Measurements from ENCODE around the gene SLC49A3. TPM values are rescaled to one million over a fixed set of nuclear protein-coding genes. Genes with fewer than 3 reads are reported as not detected.
"Not testable (repeated sequence)": the region's sequence is repeated elsewhere in the genome, so short reads cannot be mapped to it uniquely, and the experiment has no call there.

SLC49A3 gene
- total RNA-seq, 2 experiments from 2014 or later = 0.40 TPM; not detected in 1

DNA sequence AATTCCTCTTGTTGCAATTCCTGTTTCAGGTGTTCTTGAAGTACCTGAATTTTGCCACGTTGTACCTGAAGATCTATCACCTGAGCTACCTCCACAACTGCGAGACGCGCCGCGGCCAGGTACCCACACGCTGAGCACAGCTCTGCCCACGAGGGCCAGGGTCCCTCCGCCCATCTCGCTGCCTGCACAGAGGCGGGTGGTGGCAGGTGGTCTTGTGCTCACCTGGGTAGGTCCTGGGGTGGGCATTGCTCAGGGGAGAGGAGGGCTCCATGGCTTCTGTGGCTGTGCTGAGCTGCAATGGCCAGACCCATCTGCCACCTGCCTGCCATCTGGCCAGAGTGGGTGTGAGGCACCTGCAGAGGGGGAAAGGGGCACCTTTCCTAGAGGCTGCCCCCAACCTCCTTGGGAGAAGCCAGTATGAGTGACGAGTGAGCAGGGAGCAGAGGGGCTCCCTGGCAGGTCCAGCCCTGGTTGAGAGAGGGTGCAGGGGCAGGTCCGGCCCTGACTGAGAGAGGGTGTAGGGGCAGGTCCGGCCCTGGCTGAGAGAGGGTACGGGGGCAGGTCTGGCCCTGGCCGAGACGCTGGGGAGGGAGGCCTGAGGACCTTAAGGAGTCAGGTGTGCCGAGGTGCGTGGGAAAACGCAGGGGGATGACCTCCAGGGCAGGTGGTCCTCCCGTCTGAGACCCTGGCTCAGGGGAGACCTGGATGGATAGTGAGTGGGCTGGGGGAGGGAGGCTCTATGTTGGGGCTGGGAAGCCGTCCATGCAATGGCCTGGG lies 52.9 kb downstream of the SLC49A3 start:
- ChIA-PET CTCF (no interaction called here), POLR2A (no interaction called here)
- Mint-ChIP-seq H3K36me3 (ENCODE audit: low read depth) (peaks cover 8% of the 10 kb centered on the region), H3K27me3 (no peaks in the 10 kb centered on the region), H3K27ac (no peak overlapping the region), H3K4me1 (no peaks in the 10 kb centered on the region), H3K4me3 (no peak overlapping the region), H3K9me3 (peaks cover 27% of the 10 kb centered on the region)
- no peak for DNase-seq

DNA sequence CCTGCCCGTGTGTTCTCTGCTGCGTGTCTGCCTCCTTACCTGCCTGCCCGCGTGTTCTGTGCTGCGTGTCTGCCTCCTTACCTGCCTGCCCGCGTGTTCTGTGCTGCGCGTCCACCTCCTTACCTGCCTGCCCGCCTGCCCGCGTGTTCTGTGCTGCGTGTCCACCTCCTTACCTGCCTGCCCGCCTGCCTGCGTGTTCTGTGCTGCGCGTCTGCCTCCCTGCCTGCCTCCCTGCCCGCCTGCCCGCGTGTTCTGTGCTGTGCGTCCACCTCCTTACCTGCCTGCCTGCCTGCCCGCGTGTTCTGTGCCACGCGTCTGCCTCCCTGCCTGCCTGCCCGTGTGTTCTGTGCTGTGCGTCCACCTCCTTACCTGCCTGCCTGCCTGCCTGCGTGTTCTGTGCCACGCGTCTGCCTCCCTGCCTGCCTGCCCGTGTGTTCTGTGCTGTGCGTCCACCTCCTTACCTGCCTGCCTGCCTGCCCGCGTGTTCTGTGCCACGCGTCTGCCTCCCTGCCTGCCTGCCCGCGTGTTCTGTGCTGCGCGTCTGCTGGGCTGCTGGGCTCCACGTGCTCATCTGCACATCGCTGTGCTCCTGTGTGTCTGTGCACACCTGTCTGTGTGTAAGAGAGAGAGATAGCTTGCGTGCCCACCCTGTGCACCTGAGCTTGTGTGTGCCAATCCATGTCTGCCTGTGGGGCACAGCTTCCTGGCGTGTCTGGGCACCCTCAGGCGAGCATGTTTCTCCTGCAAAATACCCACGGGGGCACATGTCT lies 53.7 kb downstream of the SLC49A3 start:
- H3K4me1 Mint-ChIP-seq; H3K36me3 Mint-ChIP-seq (ENCODE audit: low read depth); CTCF ChIA-PET; POLR2A ChIA-PET; H3K4me3 Mint-ChIP-seq; H3K27me3 Mint-ChIP-seq; DNase-seq; H3K27ac Mint-ChIP-seq: not testable (repeated sequence)
- peaks cover 28% of the 10 kb centered on the region for H3K9me3 Mint-ChIP-seq

DNA sequence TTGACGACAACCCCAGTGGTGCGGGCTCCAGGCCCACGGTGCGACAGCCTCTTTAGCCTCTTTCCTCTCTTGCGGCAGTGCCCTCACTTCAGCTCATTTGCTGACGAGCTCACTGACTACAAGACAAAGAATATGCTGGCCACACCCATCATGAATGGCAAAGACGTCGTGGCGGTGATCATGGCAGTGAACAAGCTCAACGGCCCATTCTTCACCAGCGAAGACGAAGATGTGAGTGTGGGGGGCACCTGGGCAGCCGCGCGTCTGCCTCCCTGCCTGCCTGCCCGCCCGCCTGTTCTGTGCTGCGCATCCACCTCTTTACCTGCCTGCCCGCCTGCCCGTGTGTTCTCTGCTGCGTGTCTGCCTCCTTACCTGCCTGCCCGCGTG lies 54.4 kb downstream of the SLC49A3 start:
- peaks cover 28% of the 10 kb centered on the region for H3K9me3 Mint-ChIP-seq
- H3K27ac Mint-ChIP-seq = no peak overlapping the region
- CTCF ChIA-PET = no interaction called here
- H3K4me1 Mint-ChIP-seq = no peaks in the 10 kb centered on the region
- POLR2A ChIA-PET = no interaction called here
- DNase-seq = no peak
- H3K27me3 Mint-ChIP-seq = no peaks in the 10 kb centered on the region
- no peak overlapping the region for H3K4me3 Mint-ChIP-seq
- H3K36me3 Mint-ChIP-seq (ENCODE audit: low read depth) = peaks cover 8% of the 10 kb centered on the region

DNA sequence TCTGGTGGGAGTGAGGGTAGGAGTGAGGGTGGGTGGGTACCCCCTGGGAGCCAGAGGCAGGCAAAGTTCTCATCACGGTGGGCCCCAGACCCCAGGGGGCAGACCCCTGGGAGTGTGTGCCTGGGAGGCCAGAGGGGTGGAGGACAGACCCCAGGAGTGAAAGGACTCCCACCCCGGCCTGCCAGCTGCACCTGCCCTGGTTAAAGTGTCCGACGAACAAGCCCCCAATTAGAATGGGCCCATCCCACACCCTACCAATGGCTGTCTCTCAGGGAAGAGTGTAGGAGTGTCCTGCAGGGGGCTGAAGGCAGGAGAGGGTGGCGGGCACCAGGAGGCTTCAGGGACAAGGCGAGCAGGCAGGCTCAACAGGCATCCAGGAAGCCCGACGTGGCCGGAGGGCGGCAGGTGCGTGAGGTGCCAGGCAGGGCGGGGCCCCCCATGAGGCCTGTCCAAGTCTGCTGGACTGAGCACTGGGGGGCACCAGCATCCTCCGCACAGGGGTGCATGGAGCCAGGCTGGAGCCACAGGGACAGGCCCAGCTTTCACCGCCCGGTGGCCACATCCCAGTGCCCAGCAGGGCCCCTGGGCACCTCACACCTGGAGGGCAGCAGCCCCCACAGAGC lies 54.9 kb downstream of the SLC49A3 start:
- peaks cover 28% of the 10 kb centered on the region for H3K9me3 Mint-ChIP-seq
- POLR2A ChIA-PET = no interaction called here
- CTCF ChIA-PET = no interaction called here
- H3K27ac Mint-ChIP-seq = no peak overlapping the region
- no peak overlapping the region for H3K4me3 Mint-ChIP-seq
- H3K4me1 Mint-ChIP-seq = no peaks in the 10 kb centered on the region
- peaks cover 8% of the 10 kb centered on the region for H3K36me3 Mint-ChIP-seq (ENCODE audit: low read depth)
- H3K27me3 Mint-ChIP-seq = no peaks in the 10 kb centered on the region
- no peak for DNase-seq

DNA sequence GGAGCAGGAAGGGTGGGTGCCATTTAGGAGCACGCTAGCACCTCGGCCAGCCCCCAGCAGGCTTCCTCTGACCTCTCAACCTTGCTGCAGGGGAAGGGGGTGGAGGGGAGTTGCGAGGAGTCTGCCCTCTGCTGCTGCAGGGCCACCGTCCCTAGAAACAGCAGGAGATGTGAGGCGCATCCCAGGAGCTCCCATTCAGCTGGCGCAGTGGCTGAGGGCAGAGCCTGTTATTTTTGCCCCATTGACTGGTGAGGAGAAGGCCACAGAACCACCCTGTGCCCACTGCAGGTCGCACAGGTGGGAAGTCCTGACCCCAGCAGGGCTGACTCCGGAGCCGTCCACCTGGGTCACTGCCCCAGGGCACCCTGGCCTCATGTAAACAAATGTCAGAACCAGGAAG lies 55.5 kb downstream of the SLC49A3 start:
- CTCF ChIA-PET = no interaction called here
- H3K4me1 Mint-ChIP-seq = no peaks in the 10 kb centered on the region
- H3K9me3 Mint-ChIP-seq = peaks cover 28% of the 10 kb centered on the region
- no peak overlapping the region for H3K4me3 Mint-ChIP-seq
- H3K36me3 Mint-ChIP-seq (ENCODE audit: low read depth) = peaks cover 8% of the 10 kb centered on the region
- POLR2A ChIA-PET = no interaction called here
- no peaks in the 10 kb centered on the region for H3K27me3 Mint-ChIP-seq
- no peak for DNase-seq
- no peak overlapping the region for H3K27ac Mint-ChIP-seq

DNA sequence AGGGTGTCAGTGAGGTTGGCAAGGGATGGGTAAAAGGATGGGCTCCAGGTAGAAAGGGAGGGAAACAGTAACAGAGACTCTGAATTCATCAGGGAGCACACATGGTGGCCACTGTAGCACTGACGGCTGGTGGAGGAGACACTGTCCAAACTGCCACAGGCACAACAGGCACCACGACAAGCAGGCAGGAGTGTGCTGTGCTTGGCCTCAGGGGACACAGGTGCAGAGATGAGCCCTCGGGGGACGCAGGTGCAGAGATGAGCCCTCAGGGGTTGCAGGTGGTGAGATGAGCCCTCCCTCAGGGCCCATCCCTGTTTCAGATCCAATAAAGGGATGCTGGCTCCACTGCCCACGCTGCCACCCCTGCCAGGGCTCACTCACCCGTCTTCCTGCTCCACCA lies 56.0 kb downstream of the SLC49A3 start:
- POLR2A ChIA-PET = no interaction called here

DNA sequence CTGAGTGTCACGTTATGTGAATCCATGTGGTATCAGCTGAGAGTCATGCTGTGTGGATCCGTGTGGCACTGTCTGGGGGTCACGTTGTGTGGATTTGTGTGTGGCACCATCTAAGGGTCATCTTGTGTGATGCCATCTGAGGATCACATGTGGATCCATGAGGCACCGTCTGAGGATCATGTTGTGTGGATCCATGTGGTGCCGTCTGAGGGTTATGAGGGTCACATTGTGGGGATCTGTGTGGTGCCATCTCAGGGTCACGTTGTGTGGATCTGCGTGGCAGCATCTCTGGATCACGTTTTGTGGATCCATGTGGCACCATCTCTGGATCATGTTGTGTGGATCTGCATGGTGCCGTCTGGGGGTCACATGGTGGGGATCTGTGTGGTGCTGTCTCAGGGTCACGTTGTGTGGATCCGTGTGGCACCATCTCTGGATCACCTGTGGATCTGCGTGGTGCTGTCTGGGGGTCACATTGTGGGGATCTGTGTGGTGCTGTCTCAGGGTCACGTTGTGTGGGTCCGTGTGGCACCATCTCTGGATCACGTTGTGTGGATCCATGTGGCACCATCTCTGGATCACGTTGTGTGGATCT lies 56.7 kb downstream of the SLC49A3 start:
- no peak for DNase-seq
- Mint-ChIP-seq H3K36me3 (ENCODE audit: low read depth) (peaks cover 8% of the 10 kb centered on the region), H3K4me1 (no peaks in the 10 kb centered on the region), H3K27ac (no peak overlapping the region), H3K27me3 (no peaks in the 10 kb centered on the region), H3K4me3 (no peak overlapping the region), H3K9me3 (peaks cover 28% of the 10 kb centered on the region)
- CTCF ChIA-PET = no interaction called here
- POLR2A ChIA-PET = no interaction called here

More for the DNA sequence above, 56.0 kb downstream of the SLC49A3 start:
- Mint-ChIP-seq H3K4me3 (no peak overlapping the region), H3K9me3 (peaks cover 28% of the 10 kb centered on the region), H3K36me3 (ENCODE audit: low read depth) (peaks cover 8% of the 10 kb centered on the region), H3K4me1 (no peaks in the 10 kb centered on the region), H3K27ac (no peak overlapping the region), H3K27me3 (no peaks in the 10 kb centered on the region)
- no peak for DNase-seq
- CTCF ChIA-PET = no interaction called here

Other genes with a start within 250 kb of the SLC49A3 start
- gene ZNF721, start 190.0 kb downstream of the SLC49A3 start, total RNA-seq = 10 to 100 TPM; 34.5 to 38.1 TPM
- 10 to 100 TPM; 55.1 to 56.8 TPM for gene PIGG, start 189.9 kb downstream of the SLC49A3 start, total RNA-seq
- not detected for gene TMEM271, start 112.9 kb downstream of the SLC49A3 start, total RNA-seq
- gene PDE6B, start 63.6 kb downstream of the SLC49A3 start, total RNA-seq = 10 to 100 TPM; 13.3 to 16.4 TPM
- 100 to 1,000 TPM; 205 TPM for gene ATP5ME, start 14.9 kb downstream of the SLC49A3 start, total RNA-seq
- gene MYL5, start 14.6 kb downstream of the SLC49A3 start, total RNA-seq = 10 to 100 TPM; 14.0 to 16.2 TPM
- 10 to 100 TPM; 51.5 to 52.1 TPM for gene PCGF3, start 16.7 kb upstream of the SLC49A3 start, total RNA-seq
- gene CPLX1, start 137.0 kb upstream of the SLC49A3 start, total RNA-seq = 1 to 10 TPM; 2.5 to 3.0 TPM
- gene GAK, start 243.2 kb upstream of the SLC49A3 start, total RNA-seq = 100 to 1,000 TPM; 139 to 156 TPM
- 10 to 100 TPM; 24.1 to 28.8 TPM for gene TMEM175, start 243.3 kb upstream of the SLC49A3 start, total RNA-seq